Mucosa of rectum (tissue), 2 donors: ENCODE data around the gene FBXW8.

ENCODE experiments used
- H3K27ac ChIP-seq, 2 donors: one replicate each; pipeline ENCODE4 v1.7.0; 2013; ENCODE audit warnings: inconsistent platforms in 2 of 2, low read depth in 2 of 2, low read length in 2 of 2
- H3K27me3 ChIP-seq, 2 donors: one replicate each; pipeline ENCODE4 v1.7.0; 2013; ENCODE audit warnings: low read length in 2 of 2; ENCODE audit not compliant: control insufficient read depth in 2 of 2, insufficient read depth in 2 of 2
- H3K36me3 ChIP-seq, 2 donors: one replicate each; pipeline ENCODE4 v1.7.0; 2013; ENCODE audit warnings: low read length in 2 of 2; ENCODE audit not compliant: control insufficient read depth in 2 of 2, insufficient read depth in 2 of 2
- H3K4me1 ChIP-seq, 2 donors: one replicate each; pipeline ENCODE4 v1.7.0; 2013; ENCODE audit warnings: low read length in 2 of 2, mild to moderate bottlenecking in 1 of 2; ENCODE audit not compliant: control insufficient read depth in 2 of 2, insufficient read depth in 2 of 2
- H3K4me3 ChIP-seq, 2 donors: one replicate each; pipeline ENCODE4 v1.7.0; 2013; ENCODE audit warnings: low read length in 2 of 2
- H3K9ac ChIP-seq, 2 donors: one replicate each; pipeline ENCODE4 v1.7.0; 2013; ENCODE audit warnings: low read length in 2 of 2, low read depth in 1 of 2, mild to moderate bottlenecking in 1 of 2
- H3K9me3 ChIP-seq, 2 donors: one replicate each; pipeline ENCODE4 v1.7.0; 2013; ENCODE audit warnings: low read length in 2 of 2; ENCODE audit not compliant: control insufficient read depth in 2 of 2
- donor health status: healthy.
- donor health status: Normal muscosa, but diverticular disease.

The FBXW8 gene

DNA sequence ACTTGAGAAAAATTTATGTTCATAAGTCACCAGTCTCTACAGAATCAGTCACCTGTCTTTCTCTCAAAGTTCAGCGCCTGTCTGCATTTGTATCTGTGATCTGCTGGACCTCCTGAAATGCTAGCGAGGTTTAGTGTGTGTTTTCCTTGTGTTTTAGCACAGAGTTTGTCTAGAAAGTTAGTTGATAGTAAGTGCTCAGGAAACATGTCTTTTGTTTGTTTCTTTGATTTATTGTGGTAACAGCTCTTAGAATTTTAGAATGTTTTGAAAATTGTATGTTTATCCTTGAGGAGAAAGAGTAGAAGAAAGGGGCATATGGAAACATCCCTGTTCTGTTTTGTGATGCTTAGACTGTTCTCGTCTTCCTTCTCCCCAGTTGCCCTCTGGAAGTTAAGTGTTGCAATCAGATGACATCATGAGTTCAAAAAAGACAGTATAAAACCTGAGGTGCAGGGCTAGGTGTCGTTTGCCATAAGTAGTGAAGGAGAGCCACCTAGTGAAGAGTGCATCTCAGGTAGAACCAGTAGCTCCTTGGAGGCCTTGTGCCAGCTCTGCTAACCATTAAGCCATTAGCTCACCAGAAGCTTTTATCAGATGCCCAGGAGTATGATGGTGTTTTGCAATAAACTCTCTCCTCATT lies 44.8 kb downstream of the FBXW8 start:
- Histone ChIP-seq H3K36me3 (peaks cover 0 to 6% of the 10 kb centered on the region in 2 donors), H3K4me3 (no peak overlapping the region), H3K4me1 (no peaks in the 10 kb centered on the region), H3K27ac (no peak overlapping the region), H3K9ac (no peak overlapping the region), H3K9me3 (no peaks in the 10 kb centered on the region), H3K27me3 (no peaks in the 10 kb centered on the region)

DNA sequence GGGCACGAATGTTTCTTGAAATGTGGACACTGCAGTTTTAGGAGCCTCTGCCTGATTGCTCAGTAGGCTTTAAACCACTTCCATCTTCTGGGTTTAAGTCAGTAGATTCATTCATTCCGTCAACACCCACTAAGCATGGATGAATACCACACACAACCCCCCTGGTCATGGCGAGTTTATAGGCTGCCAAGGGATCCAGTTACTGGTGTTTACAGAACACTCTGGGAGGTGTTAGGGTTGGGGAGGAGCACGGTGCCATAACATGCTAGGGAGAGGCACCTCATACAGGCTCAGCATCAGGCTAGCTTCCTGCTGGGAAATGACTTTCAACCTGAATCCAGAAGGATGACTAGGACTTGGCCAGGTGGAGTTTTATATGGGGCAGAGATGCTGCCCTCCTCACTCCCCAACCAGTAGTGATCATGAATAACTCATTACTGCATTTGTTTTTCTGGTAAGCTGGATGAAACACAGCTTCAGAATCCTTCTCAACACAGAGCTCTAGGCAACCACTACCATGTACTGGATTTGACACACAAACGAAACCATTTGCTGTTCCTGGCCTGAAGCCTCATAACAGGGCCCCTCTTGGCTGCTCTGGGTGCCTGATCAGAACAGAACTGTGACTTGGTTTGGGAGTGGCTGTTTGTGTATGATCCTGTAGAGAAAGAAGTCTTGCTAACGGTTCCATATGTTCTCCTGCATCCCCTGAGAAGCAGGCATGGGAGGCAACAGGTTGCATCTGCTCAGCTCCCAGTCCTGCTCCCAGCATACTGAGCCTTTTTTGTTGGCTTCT lies 47.9 kb downstream of the FBXW8 start:
- Histone ChIP-seq H3K27me3 (no peaks in the 10 kb centered on the region), H3K27ac (no peak overlapping the region), H3K4me1 (peaks cover 0 to 2% of the 10 kb centered on the region in 2 donors), H3K4me3 (no peak overlapping the region), H3K9ac (no peak overlapping the region), H3K36me3 (peaks cover 0 to under 1% of the 10 kb centered on the region in 2 donors), H3K9me3 (no peaks in the 10 kb centered on the region)

DNA sequence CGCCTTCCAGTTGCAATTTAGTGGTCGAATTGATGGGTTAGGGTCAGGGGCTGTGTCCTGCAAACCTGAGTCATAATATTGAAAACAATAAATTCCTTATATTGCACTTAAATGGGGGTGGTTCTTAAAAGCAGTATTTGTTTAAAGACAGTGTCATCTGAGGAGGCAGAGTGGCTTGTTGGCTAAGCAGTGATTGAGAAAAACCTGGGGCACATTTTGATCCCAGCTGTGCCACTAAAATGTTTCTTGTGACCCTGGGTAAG lies 48.4 kb downstream of the FBXW8 start:
- Histone ChIP-seq H3K4me3 (no peak overlapping the region), H3K9ac (no peak overlapping the region), H3K4me1 (peaks cover 0 to 2% of the 10 kb centered on the region in 2 donors), H3K36me3 (peaks cover 0 to 4% of the 10 kb centered on the region in 2 donors), H3K27me3 (no peaks in the 10 kb centered on the region), H3K9me3 (no peaks in the 10 kb centered on the region), H3K27ac (no peak overlapping the region)

DNA sequence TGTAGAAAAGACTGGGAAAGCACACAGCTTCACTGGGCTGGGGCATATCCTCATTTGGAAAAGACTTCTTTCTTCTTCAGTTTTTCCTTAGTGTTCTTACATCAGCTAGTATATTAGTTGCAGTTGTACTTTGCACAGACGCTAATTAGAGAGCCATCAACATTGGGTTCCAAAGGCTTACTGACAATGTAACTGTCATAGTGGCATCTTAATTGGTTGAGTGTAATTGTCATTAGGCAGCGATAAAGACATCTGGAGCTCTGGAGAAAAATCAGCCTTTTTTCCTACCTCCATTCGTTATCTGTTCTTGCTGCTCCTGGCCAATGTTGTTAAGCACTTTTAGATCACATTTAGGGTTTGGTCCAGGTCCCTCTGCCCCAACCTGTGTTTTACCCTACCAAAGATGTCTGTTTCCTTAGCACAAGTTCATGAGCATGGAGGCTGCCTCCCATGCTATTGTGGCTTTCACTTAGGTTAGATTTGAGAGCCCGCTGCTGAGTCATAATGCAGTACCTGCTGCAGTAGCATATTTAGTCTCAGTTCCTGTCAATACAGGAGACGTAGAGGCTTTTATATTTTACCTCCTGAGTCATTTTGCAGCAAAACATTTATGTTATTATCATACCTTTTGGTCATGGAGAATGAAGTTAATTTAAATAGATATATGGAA lies 49.2 kb downstream of the FBXW8 start:
- Histone ChIP-seq H3K27me3 (no peaks in the 10 kb centered on the region), H3K4me1 (peaks cover 0 to 2% of the 10 kb centered on the region in 2 donors), H3K9ac (no peak overlapping the region), H3K4me3 (no peak overlapping the region), H3K36me3 (peaks cover 0 to 9% of the 10 kb centered on the region in 2 donors), H3K27ac (no peak overlapping the region), H3K9me3 (no peaks in the 10 kb centered on the region)

DNA sequence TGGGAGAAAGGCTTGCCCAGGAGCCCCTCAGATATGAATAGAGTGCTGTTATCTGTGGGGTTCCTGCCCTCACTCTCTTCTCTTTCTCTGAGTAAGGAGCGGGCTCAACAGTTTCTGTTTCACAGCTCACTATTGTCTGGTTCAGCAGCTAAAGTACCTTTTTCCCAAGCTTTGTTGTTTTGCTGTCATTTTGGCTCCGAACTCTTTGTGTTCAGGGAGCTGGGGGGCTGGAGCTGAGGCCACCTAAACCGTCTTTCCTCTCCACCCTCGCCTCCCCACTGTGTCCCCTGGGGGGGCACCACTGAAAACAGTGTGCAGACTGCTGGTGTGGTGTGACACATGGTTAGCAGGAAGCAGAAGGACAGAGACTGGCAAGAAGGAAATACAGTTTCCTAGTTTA lies 51.4 kb downstream of the FBXW8 start:
- Histone ChIP-seq H3K9me3 (no peaks in the 10 kb centered on the region), H3K27ac (no peak overlapping the region), H3K4me3 (no peak overlapping the region), H3K27me3 (no peaks in the 10 kb centered on the region), H3K9ac (no peak overlapping the region), H3K36me3 (peaks cover 7 to 22% of the 10 kb centered on the region in 2 donors), H3K4me1 (peaks cover 0 to 2% of the 10 kb centered on the region in 2 donors)

DNA sequence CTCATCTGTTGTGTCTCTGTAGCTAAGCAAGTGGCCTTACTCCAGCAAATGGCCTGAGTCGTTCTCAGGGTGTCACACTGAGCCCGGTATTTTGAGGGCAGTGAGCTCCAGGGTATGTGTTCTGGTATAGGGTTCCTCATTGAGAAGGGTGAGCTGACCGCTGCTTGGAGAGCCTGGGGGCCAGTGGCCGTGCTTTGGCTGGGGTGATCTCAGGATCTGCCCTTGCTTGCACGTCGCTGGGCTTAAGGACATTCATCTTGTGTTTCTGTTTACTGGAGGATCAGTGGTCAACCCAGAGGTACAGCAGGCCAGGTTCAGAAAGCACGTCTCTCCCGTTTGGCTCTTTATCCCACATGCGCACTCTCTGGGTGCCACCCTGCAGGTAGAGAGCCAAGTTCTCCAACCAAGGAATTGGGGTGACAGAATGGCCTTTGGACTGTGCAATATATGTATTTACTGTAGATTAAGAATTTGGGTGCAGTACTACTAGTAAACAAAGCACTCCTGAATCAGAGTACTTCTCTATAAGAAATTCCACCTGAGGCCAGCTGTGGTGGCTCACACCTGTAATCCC lies 52.1 kb downstream of the FBXW8 start:
- no peak overlapping the region for H3K9ac ChIP-seq
- peaks cover 7 to 22% of the 10 kb centered on the region in 2 donors for H3K36me3 ChIP-seq
- H3K27ac ChIP-seq = no peak overlapping the region
- H3K4me1 ChIP-seq = peaks cover 0 to 2% of the 10 kb centered on the region in 2 donors
- no peaks in the 10 kb centered on the region for H3K27me3 ChIP-seq
- no peaks in the 10 kb centered on the region for H3K9me3 ChIP-seq
- H3K4me3 ChIP-seq = no peak overlapping the region

DNA sequence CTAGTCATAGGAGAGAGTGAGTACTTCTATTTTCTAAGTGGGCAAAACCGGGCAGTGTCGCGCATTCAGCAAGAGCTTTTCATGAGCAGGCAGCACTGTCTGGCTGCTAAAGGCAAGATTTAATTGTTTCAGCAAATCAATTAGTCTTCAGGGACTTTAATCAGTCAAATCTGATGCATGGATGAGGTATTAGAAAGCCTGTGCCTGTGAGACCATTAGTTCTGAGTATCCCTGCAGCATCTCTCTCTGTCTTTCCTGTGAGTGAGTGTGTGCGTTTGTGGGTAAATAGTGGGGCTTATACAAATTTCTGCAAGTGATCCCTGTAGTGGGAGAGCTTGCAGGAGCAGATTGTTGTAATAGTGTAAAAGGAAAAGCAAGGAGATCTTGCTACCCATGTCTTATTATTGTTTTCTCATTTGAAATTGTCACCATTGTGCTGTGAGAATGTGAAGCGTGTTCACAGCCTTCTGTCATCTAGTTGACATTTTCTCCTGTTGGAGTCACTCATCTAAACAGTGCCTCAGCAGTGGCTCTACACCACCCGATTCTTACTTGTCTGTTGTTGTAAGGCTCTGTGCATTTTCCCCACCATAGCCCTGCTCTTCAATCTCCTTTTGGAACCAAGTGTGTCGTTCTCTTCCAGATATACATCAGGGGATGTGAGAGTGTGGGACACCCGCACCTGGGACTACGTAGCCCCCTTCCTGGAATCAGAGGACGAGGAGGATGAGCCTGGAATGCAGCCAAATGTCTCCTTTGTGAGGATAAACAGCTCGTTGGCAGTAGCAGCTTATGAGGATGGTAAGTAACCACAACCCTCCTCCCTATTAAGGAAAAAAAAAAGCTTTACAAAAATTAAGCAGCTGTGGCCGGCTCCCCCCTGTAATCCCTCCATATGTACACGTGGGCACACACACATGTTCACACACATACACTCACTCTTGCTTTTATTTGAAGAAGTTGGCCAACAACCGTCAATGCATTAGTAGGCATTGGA lies 53.6 kb downstream of the FBXW8 start:
- Histone ChIP-seq H3K27me3 (no peaks in the 10 kb centered on the region), H3K9ac (no peak overlapping the region), H3K4me1 (peaks cover 0 to 2% of the 10 kb centered on the region in 2 donors), H3K36me3 (peaks cover 7 to 22% of the 10 kb centered on the region in 2 donors), H3K4me3 (no peak overlapping the region), H3K27ac (no peak overlapping the region), H3K9me3 (no peaks in the 10 kb centered on the region)

DNA sequence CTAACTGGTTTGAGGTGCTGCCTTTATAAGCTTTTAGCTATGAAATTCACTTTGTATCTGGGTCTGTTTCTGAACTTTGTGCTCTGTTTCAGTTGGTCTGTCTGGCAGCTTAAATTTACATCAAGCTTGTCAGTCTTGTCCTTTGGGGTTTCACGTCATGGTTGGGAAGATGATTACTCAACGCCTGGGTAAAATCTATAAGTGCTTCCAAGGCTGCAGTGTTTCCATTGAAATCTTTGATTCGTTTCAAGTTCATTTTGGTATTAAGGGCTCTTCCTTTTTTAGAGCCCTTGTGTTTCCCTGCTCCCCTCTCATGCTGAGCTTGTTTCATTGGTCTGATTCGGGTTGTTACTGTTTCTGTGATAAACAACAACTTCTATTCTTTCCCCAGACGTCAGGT lies 58.2 kb downstream of the FBXW8 start:
- H3K4me3 ChIP-seq = no peak overlapping the region
- H3K4me1 ChIP-seq = no peaks in the 10 kb centered on the region
- no peak overlapping the region for H3K9ac ChIP-seq
- no peaks in the 10 kb centered on the region for H3K27me3 ChIP-seq
- H3K36me3 ChIP-seq = peaks cover 7 to 30% of the 10 kb centered on the region in 2 donors
- H3K27ac ChIP-seq = no peak overlapping the region
- no peaks in the 10 kb centered on the region for H3K9me3 ChIP-seq

DNA sequence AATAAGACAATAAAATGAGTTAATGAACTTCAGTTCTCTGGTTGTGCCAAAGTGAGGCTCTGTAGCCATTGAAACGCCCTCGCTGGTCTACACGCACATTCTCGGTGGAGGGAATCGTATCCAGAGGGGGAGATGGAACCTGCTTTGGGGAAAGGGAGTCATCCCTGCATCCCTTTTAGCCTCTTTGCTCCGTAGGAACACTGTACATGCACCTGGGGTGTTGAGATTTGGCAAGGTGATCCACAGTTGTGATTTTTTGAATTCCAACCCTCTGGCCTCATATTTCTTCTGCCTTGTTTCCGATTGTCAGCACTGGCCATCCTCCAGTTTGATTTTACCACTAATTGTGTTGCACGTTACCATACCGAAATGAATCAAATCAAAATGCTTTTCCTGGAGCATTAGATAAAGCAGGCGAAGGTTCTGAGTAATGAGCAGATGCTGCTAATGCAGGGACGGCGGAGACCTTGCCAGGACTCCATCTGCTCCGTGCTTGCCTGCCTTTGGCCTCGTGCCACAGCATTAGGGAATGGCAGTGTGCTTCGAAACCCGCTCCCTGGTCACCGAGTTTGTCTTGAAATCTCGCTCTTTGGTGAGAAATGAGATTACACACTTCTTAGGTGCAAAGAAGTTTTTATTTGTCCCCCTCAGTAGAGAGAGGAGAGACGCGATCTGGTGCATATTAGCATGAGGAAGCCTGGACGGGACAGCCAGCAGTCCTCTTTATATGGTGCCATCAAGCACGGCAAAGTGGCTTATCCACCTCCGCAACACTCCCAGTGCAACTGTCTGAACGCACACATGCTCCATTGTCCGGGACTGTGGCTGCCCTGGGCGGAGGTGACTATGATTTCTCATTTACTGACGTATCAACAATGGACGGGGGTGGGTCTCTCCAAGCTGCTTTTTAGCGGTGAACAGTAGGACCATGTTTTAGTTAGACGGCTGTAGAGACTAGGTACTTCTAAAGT lies 59.1 kb downstream of the FBXW8 start:
- Histone ChIP-seq H3K27me3 (no peaks in the 10 kb centered on the region), H3K4me1 (no peaks in the 10 kb centered on the region), H3K4me3 (no peak overlapping the region), H3K9ac (no peak overlapping the region), H3K36me3 (peaks cover 7 to 25% of the 10 kb centered on the region in 2 donors), H3K9me3 (no peaks in the 10 kb centered on the region), H3K27ac (no peak overlapping the region)
